WTC11 (cell line): Measurements from ENCODE around the gene TAF1B.
A peak's percentile ranks its signal among the peaks of the same experiment; 100 is the strongest.

Source experiments
- FOXK1 ChIP-seq: sonication (generic); formaldehyde crosslinking; IDR thresholded peaks from 2 replicates; pipeline ENCODE4 v1.8.0; 2022; ENCODE audit warnings: mild to moderate bottlenecking, moderate library complexity, missing genetic modification reagents
- SP1 ChIP-seq: sonication (generic); formaldehyde crosslinking; conservative IDR thresholded peaks from 2 replicates; pipeline ENCODE4 v1.8.1; 2022; ENCODE audit warnings: missing genetic modification reagents
- TF ChIP-seq, protein P1 (sequence below): fragments of 200-600 bp; IDR thresholded peaks from 2 replicates; pipeline ENCODE4 v1.8.0; 2022; ENCODE audit warnings: antibody characterized with exemption

DNA sequence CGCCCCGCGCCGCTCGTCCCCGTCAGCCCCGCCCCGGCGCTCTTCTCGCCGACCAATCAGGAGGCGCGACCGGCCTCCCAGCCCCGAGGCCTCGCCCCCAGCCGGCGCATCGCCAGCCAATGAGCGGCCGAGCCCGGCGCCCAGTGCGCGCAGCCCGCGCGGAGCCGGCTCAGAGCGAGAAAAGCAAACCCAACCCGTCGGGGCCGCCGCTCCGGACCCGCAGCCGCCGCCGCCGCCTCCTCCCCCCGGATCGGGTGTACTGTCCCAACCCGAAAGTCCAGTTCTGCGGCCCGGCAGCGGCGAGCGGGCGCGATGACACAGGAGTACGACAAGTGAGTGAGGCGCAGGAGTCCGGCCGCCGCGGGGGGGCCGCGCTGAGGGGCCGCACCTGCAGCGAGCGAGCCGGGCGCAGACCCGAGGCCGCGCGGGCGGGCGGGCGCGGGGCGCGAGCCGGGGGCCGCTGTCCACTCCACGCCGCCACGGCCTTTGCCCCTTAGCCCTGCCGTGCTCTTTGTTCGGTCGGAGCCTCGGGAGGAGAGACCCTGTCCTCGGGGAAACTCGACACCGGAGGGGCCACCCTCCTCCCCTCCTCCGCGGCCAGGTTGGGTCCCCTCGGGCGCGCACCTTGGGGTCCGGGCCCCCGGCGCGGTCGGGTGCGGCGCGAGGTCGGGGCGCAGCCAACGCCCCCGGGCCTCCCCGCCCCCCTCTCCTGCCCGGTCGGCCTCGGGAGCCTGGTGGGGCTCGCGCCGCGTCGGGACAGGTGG lies 108.4 kb downstream of the TAF1B start, which contains the start of gene GRHL1:
- TF ChIP-seq FOXK1 (no peak), SP1 (peak; percentile 61; the same call in 1 of the 2 replicates)
- TF ChIP-seq, protein P1, sequence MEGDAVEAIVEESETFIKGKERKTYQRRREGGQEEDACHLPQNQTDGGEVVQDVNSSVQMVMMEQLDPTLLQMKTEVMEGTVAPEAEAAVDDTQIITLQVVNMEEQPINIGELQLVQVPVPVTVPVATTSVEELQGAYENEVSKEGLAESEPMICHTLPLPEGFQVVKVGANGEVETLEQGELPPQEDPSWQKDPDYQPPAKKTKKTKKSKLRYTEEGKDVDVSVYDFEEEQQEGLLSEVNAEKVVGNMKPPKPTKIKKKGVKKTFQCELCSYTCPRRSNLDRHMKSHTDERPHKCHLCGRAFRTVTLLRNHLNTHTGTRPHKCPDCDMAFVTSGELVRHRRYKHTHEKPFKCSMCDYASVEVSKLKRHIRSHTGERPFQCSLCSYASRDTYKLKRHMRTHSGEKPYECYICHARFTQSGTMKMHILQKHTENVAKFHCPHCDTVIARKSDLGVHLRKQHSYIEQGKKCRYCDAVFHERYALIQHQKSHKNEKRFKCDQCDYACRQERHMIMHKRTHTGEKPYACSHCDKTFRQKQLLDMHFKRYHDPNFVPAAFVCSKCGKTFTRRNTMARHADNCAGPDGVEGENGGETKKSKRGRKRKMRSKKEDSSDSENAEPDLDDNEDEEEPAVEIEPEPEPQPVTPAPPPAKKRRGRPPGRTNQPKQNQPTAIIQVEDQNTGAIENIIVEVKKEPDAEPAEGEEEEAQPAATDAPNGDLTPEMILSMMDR = no peak
